Testis (tissue), 3 donors: Measurements from ENCODE around the gene ROBO4. TPM values are rescaled to one million over a fixed set of nuclear protein-coding genes. Genes with fewer than 3 reads are reported as not detected.

Source experiments
- DNase-seq: peaks from one replicate; pipeline ENCODE4 v3.0.0-alpha.2; 2019
- H3K27ac ChIP-seq, 2 donors: fragments of 200-600 bp; sonication (generic); one replicate each; pipeline ENCODE4 v1.5.1; 2019
- H3K27me3 ChIP-seq: fragments of 200-600 bp; sonication (generic); one replicate; pipeline ENCODE4 v1.5.1; 2019
- H3K36me3 ChIP-seq: fragments of 200-600 bp; sonication (generic); one replicate; pipeline ENCODE4 v1.5.1; 2017; ENCODE audit warnings: low read depth; ENCODE audit errors: missing control alignments
- H3K4me1 ChIP-seq: fragments of 200-600 bp; sonication (generic); one replicate; pipeline ENCODE4 v1.5.1; 2019
- H3K4me3 ChIP-seq, 2 donors: fragments of 200-600 bp; sonication (generic); one replicate each; pipeline ENCODE4 v1.5.1; 2017 to 2019
- H3K9me3 ChIP-seq: fragments of 200-600 bp; sonication (generic); one replicate; pipeline ENCODE4 v1.5.1; 2017
- CTCF ChIP-seq, 3 experiments: fragments of 450-650 bp in 2 of 3; fragments of 200-600 bp in 1 of 3; sonication (generic) in 1 of 3; IDR thresholded peaks; one replicate each; pipeline ENCODE4 v1.5.1; 2016 to 2019; ENCODE audit warnings: antibody characterized with exemption in 3 of 3, mild to moderate bottlenecking in 2 of 3, moderate library complexity in 1 of 3
- POLR2A ChIP-seq: fragments of 450-650 bp; IDR thresholded peaks from one replicate; pipeline ENCODE4 v1.6.1; 2017; ENCODE audit warnings: antibody characterized with exemption, mild to moderate bottlenecking, moderate library complexity
- WGBS, 2 donors: methylation state at CpG; one replicate each; pipeline ENCODE4 v1.1.5; 2018; 5-methylcytosine and 5-hydroxymethylcytosine counted together
- intact Hi-C: fragments of 100-400 bp; cut with DNase I; formaldehyde crosslinking; loops from one replicate; pipeline ENCODE4 v1.15.1; 2023; ENCODE audit warnings: low total_unique reads
- polyA plus RNA-seq: library from polyadenylated mRNA; stranded (reverse); fragments of 350-450 nt; fragmentation: Illumina TruSeq; extraction: RNeasy Lipid Tissue Mini Kit (QIAGEN cat#74804); gene quantifications from one replicate; pipeline ENCODE4 v1.2.3, GENCODE V29; 2014; ENCODE audit warnings: low read depth, low replicate concordance; ENCODE audit not compliant: insufficient read depth
- total RNA-seq, 2 donors: library from RNA; depleted of rRNA; stranded (reverse); fragments of >200 nt; gene quantifications; one replicate each; pipeline ENCODE4 v1.2.3, GENCODE V29; 2016

ROBO4 gene
- total and polyA plus RNA-seq, 3 donors from 2014 or later, result 5.7 to 8.4 (median 7.0) TPM

GRCh38 chr11:124887667-124888013, 10.0 kb downstream of the ROBO4 start:
- no peaks in the 10 kb centered on the region for H3K9me3 ChIP-seq
- intact Hi-C loops, result no loop called here

GRCh38 chr11:124886978-124887666, 10.5 kb downstream of the ROBO4 start:
- Histone ChIP-seq H3K27ac (no peak overlapping the region), H3K36me3 (no peaks in the 10 kb centered on the region), H3K9me3 (no peaks in the 10 kb centered on the region), H3K4me1 (peaks cover 27% of the 10 kb centered on the region), H3K27me3 (no peaks in the 10 kb centered on the region), H3K4me3 (no peak overlapping the region)
- intact Hi-C loops, result no loop called here
- WGBS, 2 donors, result 91 to 94% methylated on average over 8 to 12 of the region's 12 CpGs
- no peak for DNase-seq
- TF ChIP-seq POLR2A (no peak), CTCF (IDR thresholded peaks at IDR 0.05) (no peak)

More at GRCh38 chr11:124887667-124888013, 10.0 kb downstream of the ROBO4 start:
- no peaks in the 10 kb centered on the region for H3K36me3 ChIP-seq
- TF ChIP-seq CTCF (IDR thresholded peaks at IDR 0.05) (no peak), POLR2A (no peak)
- H3K4me1 ChIP-seq, result peaks cover 29% of the 10 kb centered on the region
- no peak for DNase-seq
- no peak overlapping the region for H3K4me3 ChIP-seq
- H3K27ac ChIP-seq, result no peak overlapping the region
- no peaks in the 10 kb centered on the region for H3K27me3 ChIP-seq
- 97% methylated on average over 3 of the region's 3 CpGs for WGBS, 2 donors

GRCh38 chr11:124886476-124886875, 11.2 kb downstream of the ROBO4 start:
- WGBS, 2 donors, result 86 to 93% methylated on average over 8 to 11 of the region's 11 CpGs
- Histone ChIP-seq H3K27me3 (no peaks in the 10 kb centered on the region), H3K27ac (no peak overlapping the region), H3K4me1 (peaks cover 24% of the 10 kb centered on the region), H3K36me3 (no peaks in the 10 kb centered on the region), H3K4me3 (no peak overlapping the region), H3K9me3 (no peaks in the 10 kb centered on the region)
- DNase-seq, result no peak
- TF ChIP-seq POLR2A, result no peak
- TF ChIP-seq CTCF (IDR thresholded peaks at IDR 0.05), result no peak
- intact Hi-C loops, result no loop called here

GRCh38 chr11:124884869-124885479, 12.7 kb downstream of the ROBO4 start:
- intact Hi-C loops, result no loop called here
- no peaks in the 10 kb centered on the region for H3K27me3 ChIP-seq
- H3K4me1 ChIP-seq, result peaks cover 16% of the 10 kb centered on the region
- H3K4me3 ChIP-seq, result no peak overlapping the region
- DNase-seq, result no peak
- H3K9me3 ChIP-seq, result no peaks in the 10 kb centered on the region
- no peaks in the 10 kb centered on the region for H3K36me3 ChIP-seq
- no peak overlapping the region for H3K27ac ChIP-seq
- 56 to 84% methylated on average over 3 to 5 of the region's 5 CpGs for WGBS, 2 donors
- TF ChIP-seq POLR2A (no peak), CTCF (IDR thresholded peaks at IDR 0.05) (no peak)

GRCh38 chr11:124884340-124884739, 13.3 kb downstream of the ROBO4 start:
- WGBS, 2 donors, result 89 to 100% methylated on average over 1 of the region's 1 CpG
- Histone ChIP-seq H3K4me1 (peaks cover 16% of the 10 kb centered on the region), H3K9me3 (no peaks in the 10 kb centered on the region), H3K27me3 (no peaks in the 10 kb centered on the region), H3K4me3 (no peak overlapping the region), H3K27ac (no peak overlapping the region), H3K36me3 (no peaks in the 10 kb centered on the region)
- DNase-seq, result no peak
- no peak for TF ChIP-seq POLR2A
- no peak for TF ChIP-seq CTCF (IDR thresholded peaks at IDR 0.05)
- intact Hi-C loops, result no loop called here
